ENCODE measurements around the gene LSAMP.

- TF ChIP-seq CTCF (IDR thresholded peaks at IDR 0.05): no peak
- TF ChIP-seq EZH2phosphoT487 (IDR thresholded peaks at IDR 0.05): no peak
These were observed 644.7 kb downstream of the LSAMP start for GRCh38 chr3:115800489-115801075.

All from neural progenitor cell (in vitro differentiated cells).